Left ventricle myocardium superior (tissue), 1 donor: ENCODE results near the gene TIMM44. TPM values are rescaled to one million over a fixed set of nuclear protein-coding genes. Genes with fewer than 3 reads are reported as not detected.
A peak's percentile ranks its signal among the peaks of the same experiment; 100 is the strongest.
"Not testable (repeated sequence)": the region's sequence is repeated elsewhere in the genome, so short reads cannot be mapped to it uniquely, and the experiment has no call there.

Experiments used
- ATAC-seq: fragments of 200-7000 bp; cut with Tn5 transposase; one replicate; pipeline ENCODE4 v1.9.1; 2020; ENCODE audit warnings: mild to moderate bottlenecking, moderate library complexity
- DNase-seq: peaks from one replicate; pipeline ENCODE4 v3.0.0-alpha.2; 2020
- intact Hi-C: fragments of 100-400 bp; cut with micrococcal nuclease; formaldehyde crosslinking; loops from one replicate; pipeline ENCODE4 v1.11.0; 2022
- total RNA-seq: library from RNA; stranded (reverse); fragmentation: NEBNext Ultra II Directional; extraction: Animal tissue kit (Norgen Biotek cat#: 25700); gene quantifications from one replicate; pipeline ENCODE4 v1.2.1, GENCODE V29; 2021
- donor health status: DM: no; HTN: yes; CAD: no; lungs with severe emphysema.

Gene TIMM44
- total RNA-seq, 1 donor from 2014 or later = 115 TPM

- ATAC-seq, intact Hi-C loops, DNase-seq: not testable (repeated sequence)
Measured at GRCh38 chr19:7961082-7961481, 17.6 kb upstream of the TIMM44 start.

GRCh38 chr19:7959211-7959610 lies 15.7 kb upstream of the TIMM44 start:
- no peak for DNase-seq
- intact Hi-C loops = no loop called here
- ATAC-seq = no peak

- intact Hi-C loops = no loop called here
- ATAC-seq = no peak
- DNase-seq = no peak
Measured at GRCh38 chr19:7955696-7956095, 12.2 kb upstream of the TIMM44 start.

- DNase-seq = no peak
Measured at GRCh38 chr19:7953576-7953975, 10.1 kb upstream of the TIMM44 start.

GRCh38 chr19:7953060-7953459 lies 9.6 kb upstream of the TIMM44 start:
- no peak for ATAC-seq
- intact Hi-C loops = no loop called here

More at GRCh38 chr19:7953576-7953975, 10.1 kb upstream of the TIMM44 start:
- intact Hi-C loops = no loop called here
- no peak for ATAC-seq

GRCh38 chr19:7947939-7948338 lies 4.5 kb upstream of the TIMM44 start:
- intact Hi-C loops = loop anchor here (10.0 kb wide), 1 partner anchor 57 kb away; the partner anchor contains the start of gene ELAVL1
- DNase-seq (no peak), ATAC-seq (no peak)

More at GRCh38 chr19:7953060-7953459, 9.6 kb upstream of the TIMM44 start:
- DNase-seq = no peak

GRCh38 chr19:7944177-7944761 lies 803 bp upstream of the TIMM44 start:
- intact Hi-C loops = loop anchor here (10.0 kb wide), 1 partner anchor 61 kb away; the partner anchor contains the start of gene ELAVL1
- peak; percentile 72 for ATAC-seq
- peak; percentile 91 for DNase-seq

- intact Hi-C loops = loop anchor here (10.0 kb wide), 1 partner anchor 62 kb away; the partner anchor contains the start of gene ELAVL1
- DNase-seq (peak; percentile 62), ATAC-seq (peak; percentile 28)
Measured at GRCh38 chr19:7942981-7943443, 454 bp downstream of the TIMM44 start.

- intact Hi-C loops = loop anchor here (10.0 kb wide), 1 partner anchor 63 kb away; the partner anchor contains the start of gene ELAVL1
- DNase-seq (peak; percentile 10), ATAC-seq (no peak)
Measured at GRCh38 chr19:7941895-7942596, 1.4 kb downstream of the TIMM44 start.

GRCh38 chr19:7940841-7941240 lies 2.6 kb downstream of the TIMM44 start:
- no peak for ATAC-seq
- intact Hi-C loops = loop anchor here (10.0 kb wide), 1 partner anchor 64 kb away; the partner anchor contains the start of gene ELAVL1
- DNase-seq = peak; percentile 27

- ATAC-seq (no peak), DNase-seq (peak; percentile 23)
- intact Hi-C loops = no loop called here
Measured at GRCh38 chr19:7934766-7935165, 8.7 kb downstream of the TIMM44 start.

- DNase-seq = peak; percentile 34
- intact Hi-C loops = no loop called here
- ATAC-seq = no peak
Measured at GRCh38 chr19:7933828-7934725, 9.4 kb downstream of the TIMM44 start.

- no peak for DNase-seq
- ATAC-seq = no peak
- intact Hi-C loops = no loop called here
Measured at GRCh38 chr19:7933411-7933810, 10.1 kb downstream of the TIMM44 start.

- no peak for ATAC-seq
- intact Hi-C loops = no loop called here
- DNase-seq = no peak
Measured at GRCh38 chr19:7932930-7933300, 10.6 kb downstream of the TIMM44 start.

- ATAC-seq = no peak
- DNase-seq = no peak
- intact Hi-C loops = no loop called here
Measured at GRCh38 chr19:7932276-7932929, 11.1 kb downstream of the TIMM44 start.

- intact Hi-C loops = no loop called here
- DNase-seq (peak; percentile 33), ATAC-seq (no peak)
Measured at GRCh38 chr19:7931221-7932061, 12.0 kb downstream of the TIMM44 start.

GRCh38 chr19:7930765-7931164 lies 12.7 kb downstream of the TIMM44 start:
- no peak for ATAC-seq
- intact Hi-C loops = no loop called here
- no peak for DNase-seq

GRCh38 chr19:7930030-7930429 lies 13.4 kb downstream of the TIMM44 start:
- ATAC-seq, intact Hi-C loops: not testable (repeated sequence)

More at GRCh38 chr19:7930030-7930429, 13.4 kb downstream of the TIMM44 start:
- DNase-seq = not testable (repeated sequence)
